NOMO-1 treated with DMSO at 0.1 percent for 48 hours (cell line): Measurements from ENCODE around the gene BTBD7.
"Not testable (repeated sequence)": the region's sequence is repeated elsewhere in the genome, so short reads cannot be mapped to it uniquely, and the experiment has no call there.

ENCODE experiments used
- DNase-seq: peaks from one replicate; lab custom pipeline; 2025; ENCODE audit not compliant: unreplicated experiment; lab: John Stamatoyannopoulos, UW

The BTBD7 gene

DNA sequence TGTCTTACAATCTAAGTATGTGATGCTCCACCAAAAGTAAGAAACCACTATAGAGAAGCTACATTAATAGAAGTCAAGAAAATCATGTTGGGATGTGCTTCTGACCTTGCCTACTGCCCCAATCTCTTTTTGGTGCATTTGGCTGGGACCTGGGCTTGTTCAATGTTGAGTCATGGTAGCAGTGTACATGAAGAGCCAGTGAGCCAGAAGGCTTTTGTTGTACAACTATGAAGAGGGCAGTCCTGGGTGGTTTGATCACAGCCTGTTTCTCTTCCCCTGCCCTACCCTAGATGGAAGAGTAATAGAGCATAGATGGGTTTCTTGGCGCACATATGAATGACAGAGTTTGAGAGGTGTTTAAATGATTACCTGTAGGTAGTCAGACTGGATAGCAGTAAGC is 69.4 kb downstream of the BTBD7 start:
- DNase-seq = no peak

DNA sequence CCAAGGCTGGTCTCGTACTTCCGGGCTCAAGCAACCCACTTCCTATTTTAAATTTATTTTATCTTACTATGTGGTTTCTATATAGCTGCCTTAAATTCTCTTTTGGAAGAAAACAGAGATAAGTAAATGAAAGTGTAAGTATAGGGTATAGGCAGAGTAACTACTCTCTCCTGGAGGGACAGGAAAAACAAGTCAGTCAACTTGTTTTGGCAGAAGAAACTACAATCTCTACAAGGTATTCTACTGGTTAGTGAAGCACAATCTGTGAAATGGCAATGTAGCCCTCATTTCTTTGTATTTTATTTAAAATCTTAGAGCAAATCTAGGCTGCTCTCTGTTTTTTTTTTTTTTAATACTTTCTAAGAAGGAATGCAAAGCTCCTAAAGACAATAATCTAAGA is 70.4 kb downstream of the BTBD7 start:
- DNase-seq = no peak

DNA sequence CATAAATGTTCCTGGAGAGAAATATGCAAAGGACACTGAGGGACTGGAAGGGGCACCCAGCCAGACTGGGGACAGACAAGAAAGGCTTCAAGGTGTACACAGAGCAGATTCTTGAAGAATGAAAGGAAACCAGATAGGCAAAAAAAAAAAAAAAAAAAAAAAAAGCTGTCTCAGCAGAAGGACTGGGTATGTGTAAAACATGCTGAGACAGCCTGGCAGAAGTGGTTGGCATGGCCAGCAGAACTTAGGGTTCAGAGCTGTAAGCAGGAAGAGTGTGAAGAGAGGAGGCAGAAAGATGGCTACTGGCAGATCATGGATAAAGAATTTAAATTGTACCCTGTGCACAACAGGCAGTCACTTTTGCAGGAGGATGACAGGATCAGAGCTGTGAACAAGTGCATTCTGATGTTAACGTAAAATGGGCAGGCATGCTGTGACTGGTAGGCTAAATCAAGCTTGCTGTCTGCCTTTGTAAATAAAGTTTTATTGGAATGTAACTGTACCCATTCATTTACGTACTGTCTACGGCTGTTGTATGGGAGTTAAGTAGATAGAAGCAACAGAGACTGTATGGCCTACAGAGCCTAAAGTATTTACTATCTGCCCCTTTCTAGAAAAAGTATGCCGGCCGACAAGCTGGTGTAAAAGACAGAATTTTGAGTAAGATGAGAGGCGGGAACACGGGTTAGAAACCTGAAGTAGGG is 83.6 kb downstream of the BTBD7 start:
- DNase-seq = no peak

DNA sequence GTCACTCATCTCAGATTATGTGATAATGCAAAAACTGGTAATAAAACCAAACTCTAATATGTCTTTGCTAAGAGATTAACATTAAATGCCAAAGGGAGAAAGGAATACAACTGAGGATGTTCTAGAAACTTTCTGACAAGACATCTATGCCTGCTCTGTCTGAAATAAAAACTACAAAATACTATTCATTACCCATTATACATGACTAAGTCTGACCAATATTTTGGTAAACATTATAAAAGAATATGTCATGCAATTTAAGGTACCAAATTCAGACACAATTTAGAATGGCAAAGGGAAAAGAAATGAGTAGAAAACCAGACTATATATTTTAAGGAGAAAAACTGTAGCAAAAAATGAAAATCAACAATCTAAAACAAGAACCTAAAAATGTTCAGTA is 86.3 kb downstream of the BTBD7 start:
- DNase-seq = no peak

DNA sequence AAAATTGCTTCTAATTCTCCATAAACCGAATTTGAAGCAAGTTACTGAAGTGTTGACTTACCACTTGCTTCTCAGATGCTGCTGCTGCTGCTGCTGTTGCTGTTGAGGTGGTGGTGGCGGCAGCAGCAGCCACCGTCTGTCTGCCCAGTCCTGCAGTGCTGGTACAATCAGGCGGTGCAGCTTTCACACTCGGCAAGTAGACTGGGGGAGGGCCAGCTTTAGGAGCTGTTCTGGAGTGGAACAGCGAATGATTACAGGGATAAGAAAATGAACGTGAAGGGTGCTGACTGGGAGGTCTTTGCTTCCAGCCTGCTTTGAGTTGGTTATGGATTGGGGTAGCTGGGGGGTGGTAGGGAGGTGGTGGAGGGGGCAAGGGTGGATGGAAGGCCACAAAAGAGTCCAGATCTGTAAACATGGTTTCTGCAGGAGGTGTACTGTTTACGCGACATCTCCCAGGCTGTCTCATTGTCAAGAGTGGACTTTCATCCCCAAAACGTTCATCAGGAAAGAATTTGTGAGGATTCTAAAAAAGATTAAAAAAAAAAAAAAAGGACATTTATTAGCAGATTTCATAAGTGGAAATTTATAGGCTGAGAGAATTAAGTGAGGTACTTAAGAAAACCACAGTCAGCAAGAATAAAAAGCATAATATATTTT is 86.9 kb downstream of the BTBD7 start:
- no peak for DNase-seq

DNA sequence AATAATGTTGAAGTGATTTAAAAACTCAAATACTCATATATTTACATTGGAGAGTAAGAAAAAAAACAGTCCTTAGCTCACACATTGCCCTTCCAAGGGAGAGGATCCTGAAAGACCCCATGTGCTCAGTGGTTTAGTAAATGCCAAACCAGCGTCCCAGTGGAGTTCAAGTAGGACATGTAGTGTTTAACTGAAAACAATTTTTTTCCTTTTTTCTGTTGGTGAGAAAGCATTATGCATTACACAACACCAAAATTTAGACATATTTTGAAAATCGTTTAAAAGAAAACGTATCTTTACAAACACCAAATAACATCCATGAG is 92.2 kb downstream of the BTBD7 start:
- no peak for DNase-seq

DNA sequence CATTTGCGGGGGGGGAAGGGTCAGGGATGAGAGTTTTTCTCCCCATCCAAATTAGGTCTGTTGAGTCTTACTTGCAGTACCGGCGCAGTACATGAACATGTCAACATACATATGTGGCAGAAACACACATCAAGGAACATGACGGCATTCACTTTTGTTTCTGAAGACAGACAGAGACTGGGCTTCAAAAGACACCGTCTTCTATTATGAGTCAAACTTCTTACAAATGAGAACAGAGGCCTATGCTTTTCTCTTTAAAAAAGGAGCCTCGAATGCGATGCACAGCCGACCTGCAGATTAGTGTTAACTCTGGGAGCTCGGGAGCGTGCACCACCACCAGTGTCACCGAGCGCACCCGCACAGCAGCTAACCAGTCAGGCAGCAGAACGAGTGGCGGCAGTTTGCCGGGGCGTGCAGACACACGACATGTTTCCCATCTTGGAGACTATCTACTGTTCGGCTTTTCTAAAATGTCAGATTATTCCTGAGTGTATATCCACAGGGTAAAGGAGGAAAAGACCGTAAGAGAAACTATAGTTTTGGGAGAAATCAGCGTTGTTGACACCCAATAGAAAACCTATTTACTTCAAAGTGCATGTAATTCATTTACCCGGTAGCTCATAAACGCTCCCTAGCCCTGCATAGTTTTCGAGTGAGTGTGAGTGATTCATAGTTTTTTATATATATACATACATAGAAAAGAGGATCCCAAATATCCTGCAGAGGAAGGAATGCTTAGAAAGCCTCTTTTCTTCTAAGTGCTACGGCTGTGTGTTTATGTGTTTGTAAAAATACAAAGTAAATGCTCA is 92.8 kb downstream of the BTBD7 start:
- DNase-seq = no peak

DNA sequence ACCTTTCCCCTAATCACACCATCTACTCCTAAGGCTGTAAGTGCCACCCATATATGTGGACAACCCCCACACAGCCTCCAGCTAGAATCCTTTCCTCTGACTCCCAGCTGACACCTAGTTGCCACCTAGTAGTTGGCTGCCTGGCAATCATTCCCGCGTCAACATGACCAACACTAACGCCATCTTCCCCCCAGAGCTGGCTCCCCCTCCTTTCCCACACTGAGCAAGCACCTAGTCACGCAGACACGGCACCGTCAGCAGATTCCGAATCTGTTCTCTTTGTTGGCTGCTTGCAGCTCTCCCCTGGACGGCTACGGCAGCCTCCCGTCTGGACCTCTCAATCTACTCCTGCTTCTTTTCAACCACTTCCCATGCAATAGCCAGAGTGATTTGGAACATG is 98.0 kb downstream of the BTBD7 start:
- no peak for DNase-seq

DNA sequence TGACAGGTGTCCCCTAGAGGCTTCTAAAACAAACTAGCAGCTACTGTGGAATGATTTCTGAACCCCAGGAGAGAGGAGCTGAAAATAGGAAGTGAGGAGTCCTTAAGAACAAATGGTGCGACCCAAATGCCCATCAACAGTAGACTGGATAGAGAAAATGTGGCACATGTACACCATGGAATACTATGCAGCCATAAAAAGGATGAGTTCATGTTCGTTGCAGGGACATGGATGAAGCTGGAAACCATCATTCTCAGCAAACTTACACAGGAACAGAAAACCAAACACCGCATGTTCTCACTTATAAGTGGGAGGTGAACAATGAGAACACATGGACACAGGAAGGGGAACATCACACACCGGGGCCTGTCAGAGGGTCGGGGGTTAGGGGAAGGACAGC is 99.8 kb downstream of the BTBD7 start:
- not testable (repeated sequence) for DNase-seq

DNA sequence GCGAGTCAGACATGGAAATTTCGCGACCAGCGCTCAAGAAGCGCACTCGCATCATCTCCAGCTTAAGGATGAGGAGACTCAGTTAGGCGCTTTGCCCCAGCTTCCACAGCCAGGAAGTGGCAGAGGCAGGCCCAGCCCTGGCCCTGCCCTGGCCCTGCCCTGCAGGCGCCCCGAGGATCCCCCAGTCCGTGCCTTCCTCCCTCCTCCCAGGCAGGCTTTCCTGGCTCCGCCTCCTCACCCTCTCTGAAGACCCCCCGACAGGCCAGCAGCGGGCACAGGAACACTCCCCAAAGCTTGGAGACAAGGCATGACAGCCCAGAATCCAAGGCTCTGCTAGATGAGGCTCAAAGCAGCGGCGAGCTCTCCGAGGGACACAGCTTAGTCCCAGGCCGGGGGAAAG is 100.7 kb downstream of the BTBD7 start:
- DNase-seq = no peak

DNA sequence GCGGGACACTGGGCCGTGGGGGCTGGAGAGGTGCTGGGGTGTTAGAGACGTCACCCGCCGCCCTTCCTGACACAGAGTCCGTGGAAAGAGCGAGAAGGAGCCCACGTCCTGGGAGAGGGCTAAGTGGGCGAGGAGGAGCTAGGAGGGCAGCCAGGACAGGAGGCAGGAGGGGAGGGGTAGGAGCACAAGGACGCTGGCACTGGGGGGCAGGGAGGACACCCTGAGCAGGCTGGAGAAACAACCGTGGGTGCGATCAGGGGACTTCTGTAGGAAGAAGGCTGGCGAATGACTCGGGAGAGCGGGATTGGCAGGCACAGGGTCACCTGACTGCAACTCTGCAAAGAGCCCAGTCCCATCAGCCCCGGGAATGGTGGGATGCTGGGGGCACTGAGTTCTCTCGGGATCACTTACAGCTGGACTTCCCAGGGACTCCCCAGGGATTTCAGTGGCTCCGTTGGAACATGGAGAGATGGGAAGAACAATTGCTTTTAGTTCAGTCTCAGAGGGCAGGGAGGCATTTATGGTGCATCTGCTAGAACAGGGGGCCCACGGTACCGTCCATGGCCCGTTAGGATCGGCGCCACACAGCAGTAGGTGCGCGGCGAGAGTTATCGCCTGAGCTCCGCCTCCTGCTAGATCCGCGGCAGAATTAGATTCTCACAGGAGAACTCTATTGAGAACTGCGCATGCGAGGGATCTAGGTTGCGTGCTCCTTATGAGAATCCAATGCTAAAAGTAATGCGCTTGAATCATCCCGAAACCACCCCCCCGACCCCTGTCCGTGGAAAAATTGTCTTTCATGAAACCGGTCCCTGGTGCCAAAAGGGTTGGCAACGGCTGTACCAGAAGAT is 101.5 kb downstream of the BTBD7 start:
- no peak for DNase-seq

DNA sequence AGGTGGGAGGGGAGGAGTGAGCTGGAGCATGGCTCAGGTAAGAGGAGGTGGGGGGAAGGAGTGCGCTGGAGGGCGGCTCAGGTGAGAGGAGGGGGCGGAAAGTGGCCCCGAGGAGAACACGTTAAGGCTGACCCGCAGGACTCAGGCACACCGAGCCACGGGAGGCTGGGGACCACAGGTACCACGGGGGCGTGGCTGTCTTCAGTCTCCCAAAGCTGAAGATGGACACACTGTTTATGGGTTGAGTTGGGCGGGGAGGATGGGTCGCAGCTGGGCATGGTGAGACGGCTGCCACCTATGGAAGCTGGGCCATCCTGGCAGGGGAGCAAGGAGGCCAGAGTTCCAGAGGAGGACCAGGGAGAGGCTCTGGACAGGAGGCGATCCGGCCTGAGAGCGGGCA is 102.3 kb downstream of the BTBD7 start:
- no peak for DNase-seq

DNA sequence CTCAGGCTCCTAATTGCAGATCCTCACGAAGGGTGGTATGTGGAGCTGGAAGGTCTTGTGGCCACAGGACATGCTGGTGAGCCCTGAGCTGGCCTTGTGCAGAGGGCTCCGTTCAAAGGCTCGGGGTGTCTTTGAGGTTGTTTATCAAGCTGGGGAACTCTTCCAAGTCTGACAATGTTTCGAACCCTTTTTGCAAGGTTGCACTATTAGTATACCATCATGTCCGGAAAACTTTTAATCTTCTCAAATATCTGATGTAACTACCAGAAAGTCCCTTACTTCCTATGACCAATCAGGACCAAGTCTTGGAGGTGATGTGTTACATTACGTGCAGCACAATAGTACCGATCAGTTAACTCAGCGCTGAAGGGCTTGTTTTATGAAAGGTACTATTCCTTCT is 104.3 kb downstream of the BTBD7 start:
- no peak for DNase-seq

DNA sequence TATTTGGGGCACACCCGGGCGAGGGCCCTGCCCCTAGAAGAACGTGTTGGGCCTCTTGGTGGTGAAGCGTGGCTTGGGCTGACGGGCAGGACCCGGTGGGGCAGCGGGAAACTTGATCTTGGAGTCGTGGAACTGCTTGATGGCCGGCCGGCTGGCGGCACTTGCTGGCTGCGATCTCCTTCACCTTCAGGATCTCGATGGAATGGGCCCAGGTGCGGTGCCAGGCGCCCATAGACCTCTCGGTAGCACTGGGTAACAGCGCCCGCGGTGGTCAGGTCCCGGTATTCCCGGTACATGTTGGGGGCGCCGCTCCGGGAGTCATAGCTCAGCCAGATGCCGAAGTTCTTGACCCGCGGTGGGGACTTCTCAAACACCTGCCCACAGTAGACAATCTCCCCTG is 109.3 kb downstream of the BTBD7 start:
- no peak for DNase-seq

DNA sequence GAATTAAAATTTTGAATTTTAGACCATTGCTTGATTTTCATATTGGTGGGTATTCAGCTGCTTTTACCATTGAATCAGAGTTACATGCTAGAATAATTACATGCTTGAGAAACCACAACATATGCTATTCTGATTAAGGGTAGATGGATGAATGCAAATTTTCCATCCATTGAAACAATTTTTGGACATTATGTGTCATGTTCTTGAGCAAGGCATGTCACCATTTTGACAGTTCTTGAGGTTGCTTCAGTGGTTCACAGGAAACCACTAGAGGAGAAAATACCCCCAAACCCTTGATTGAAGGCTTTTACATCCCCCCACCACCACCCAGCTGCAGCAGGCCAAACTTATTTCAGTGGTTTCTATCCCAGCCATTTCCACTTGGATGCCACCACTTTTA is 112.3 kb downstream of the BTBD7 start:
- DNase-seq = no peak

DNA sequence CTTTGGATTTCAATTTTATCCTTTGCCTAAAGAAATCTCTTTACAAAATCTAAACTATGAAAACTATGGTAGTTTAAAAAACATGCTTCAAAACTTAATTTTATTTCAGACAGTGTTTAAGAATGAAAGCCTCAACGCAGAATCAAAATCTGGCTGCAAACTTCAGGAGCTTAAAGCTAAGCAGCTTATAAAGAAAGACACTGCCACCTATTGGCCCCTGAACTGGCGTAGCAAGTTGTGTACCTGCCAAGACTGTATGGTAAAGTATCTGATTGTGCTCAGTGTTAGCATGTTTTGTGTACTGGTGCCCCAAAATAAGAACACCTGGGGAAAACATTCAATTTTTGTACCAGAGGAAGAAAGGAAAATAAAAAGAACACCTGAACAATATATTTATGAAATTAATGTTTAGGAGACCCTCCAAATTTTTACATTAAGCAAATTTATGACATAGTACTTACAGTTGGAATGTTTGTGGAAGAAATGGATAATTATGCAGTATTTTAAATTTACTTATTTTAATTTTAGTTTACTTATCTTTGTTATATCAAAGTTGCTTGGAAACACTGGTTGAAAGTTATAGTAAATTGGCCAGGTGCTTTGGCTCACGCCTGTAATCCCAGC is 113.6 kb downstream of the BTBD7 start:
- DNase-seq = peak; percentile 37

DNA sequence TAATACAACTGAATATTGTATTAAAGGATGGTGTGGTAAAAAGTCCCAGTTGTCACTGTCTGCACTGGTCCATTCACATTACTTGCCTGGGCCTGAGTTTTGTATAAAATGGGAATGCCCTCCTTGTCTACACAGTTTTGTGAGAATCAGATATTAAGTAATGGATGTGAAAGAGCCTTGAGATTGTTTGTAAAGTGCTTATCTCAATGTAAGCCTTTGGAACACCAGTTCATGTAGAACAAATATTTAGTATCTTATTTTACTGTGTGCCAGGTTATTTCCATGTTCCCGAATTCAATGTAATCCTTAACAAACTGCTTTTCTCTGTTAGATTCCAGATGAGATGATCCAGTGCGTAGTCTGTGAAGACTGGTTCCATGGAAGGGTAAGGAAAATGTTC is 118.2 kb downstream of the BTBD7 start:
- DNase-seq = no peak

DNA sequence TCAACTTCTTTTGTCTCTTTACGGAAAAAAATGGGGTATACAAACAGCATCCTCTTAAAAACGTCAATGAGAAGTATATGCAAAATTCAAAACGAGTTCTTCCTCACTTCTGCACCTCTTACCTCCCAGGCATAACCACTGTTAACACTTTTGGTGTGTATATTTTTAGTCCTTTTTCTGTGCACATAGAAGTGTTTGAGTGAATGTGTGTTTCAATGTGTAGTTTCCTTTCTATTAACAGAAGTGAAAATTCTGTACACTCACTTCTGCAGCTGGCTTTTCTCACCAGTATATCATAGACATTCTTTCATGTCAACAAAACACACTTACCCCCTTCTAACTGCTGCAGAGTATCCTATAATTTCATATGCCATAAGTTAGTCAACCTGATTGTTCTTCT is 120.4 kb downstream of the BTBD7 start:
- DNase-seq = no peak

DNA sequence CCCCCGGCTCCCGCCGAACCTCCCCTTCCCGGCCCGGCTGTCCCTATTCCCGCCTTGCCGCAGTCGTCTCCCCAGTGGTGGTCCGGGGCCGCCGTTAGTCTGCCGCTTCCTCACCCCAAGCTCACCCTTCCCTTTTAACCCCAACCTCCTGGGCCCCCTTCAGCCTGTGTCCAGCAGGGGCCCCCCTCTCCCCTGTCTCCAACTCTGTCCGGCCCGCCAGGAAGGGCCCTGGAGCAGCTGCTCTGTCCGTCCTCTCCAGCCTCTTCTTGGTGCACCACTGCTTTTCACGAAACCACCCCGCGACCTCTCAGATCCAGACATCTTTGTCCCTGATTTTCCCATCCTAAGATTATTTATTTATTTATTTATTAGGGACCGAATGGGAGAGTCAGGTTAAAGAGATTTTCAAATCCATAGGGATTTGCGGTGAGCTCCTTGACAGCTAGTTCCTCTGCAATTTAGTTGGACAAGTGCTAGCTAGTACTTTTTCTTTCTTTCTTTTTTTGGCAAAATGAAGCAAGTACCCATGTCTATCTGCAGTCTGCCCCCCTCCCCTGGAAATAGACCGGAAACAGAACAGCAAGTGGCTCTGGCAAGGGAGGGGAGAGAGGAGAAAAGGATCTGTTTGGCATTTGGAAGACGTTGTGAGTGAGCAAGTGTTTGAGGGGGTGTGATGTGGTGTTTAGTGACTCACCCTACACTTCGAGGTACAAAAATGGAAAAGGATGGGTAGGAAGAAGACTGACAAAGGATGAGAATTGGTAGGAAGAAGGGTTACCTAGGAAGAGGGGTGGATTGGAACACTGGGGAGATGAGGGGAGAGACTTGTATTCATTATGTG is 125.1 kb downstream of the BTBD7 start:
- peak; percentile 55 for DNase-seq
